Central memory CD4-positive, alpha-beta T cell (primary cell): Measurements from ENCODE around the gene SLC25A22.

Source experiments
- DNase-seq: peaks from one replicate; pipeline ENCODE4 v3.0.0; 2022

SLC25A22 gene

DNA sequence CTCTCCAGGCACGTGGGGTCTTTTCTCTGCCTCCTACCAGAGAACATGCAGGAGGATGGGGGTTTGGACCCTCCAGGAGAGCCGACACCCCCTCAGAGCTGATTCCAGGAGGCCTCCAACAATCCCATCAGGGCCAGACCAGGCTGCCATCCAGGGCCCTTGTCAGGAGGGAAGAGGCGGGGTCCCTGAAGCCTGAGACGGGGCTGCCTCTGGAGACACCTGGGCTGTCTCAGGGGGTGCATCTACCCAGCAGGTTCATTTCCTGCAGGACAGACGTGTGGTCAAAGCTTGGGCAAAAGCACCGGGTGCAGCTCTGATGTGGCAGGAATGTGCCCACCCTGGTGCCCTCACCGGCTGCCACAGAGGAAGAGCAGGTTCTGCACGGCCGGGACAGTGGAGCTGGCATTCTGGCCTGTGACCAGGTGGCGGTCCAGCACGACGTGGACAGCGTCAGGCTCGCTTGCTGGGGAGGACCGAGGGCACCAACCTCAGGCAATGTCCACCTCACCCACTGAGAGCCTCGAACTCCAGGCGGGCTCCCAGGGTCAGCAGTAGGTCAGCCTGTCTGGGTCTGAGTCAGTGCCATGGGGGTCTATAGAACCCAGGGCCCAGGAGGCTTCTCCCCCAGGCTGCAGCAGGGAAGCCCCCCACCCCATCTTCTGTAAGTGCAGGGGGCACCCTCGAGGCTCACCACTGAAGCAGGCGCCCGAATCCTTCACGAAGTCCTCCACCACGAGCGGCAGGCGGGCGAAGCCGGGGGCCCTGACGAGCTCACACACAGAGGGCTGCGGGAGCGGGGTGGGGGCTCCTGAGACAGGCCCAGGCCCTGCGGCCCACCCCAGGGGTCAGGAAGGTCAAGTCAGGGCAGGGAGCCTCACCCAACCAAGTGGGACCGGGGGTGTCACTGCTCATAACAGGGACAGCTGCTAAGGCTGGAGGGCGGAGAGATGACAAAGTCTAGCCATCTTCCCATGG, 27.2 kb downstream of the SLC25A22 start:
- no peak for DNase-seq

DNA sequence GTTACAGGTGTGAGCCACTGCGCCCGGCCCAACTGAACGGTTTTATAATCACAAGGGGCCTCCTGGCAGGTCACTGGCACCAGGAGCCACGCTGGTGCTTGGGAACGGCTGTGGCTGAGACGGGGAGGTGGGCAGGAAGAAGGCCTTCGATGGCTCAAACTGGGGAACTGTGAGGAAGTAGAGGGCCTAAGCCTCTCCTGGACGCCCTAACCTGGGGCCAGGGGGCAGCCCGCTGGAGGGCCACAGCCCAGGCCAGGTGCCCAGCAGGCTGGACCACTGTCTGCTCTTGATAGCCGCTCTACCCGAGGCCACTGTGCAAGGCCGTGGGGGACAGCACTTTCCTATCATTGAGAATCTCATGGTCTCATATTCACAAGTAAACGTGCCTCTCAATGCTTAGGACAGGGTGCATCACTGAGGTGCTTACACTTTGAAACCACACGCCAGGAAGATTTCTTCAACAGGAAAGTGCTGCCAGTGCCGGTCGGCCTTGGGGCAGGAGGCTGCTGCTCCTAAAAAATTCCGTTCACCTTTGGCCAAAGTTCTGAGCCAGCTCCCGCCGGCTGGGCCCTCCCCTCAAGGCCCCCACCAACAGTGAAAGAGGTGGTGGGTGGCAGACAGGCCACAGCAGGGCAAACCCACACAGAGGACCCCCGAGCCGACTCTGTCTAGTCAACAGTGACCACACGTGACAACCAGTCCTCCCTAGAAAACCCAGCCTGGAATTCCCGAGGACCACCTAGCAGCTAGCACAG, 28.0 kb downstream of the SLC25A22 start:
- no peak for DNase-seq

DNA sequence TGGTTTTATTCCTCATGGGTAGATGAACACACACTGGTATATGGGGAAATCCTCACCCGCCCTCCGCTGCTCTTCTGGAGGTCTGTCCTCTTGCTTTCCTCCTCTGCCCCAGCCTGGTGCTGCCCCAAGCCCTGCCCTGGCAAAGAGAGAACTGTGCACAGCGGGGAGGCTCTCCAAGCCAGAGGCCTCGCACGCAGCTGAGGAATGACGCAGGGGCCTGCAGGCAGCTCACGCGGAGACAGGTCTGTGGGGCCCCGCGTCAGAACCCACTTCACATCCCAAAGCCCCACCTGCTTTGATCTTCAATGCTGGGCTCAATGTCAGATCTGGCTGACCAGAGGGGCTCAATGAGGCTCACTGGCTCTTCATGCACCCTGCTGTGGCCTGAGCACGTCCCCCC, 30.8 kb downstream of the SLC25A22 start:
- no peak for DNase-seq

DNA sequence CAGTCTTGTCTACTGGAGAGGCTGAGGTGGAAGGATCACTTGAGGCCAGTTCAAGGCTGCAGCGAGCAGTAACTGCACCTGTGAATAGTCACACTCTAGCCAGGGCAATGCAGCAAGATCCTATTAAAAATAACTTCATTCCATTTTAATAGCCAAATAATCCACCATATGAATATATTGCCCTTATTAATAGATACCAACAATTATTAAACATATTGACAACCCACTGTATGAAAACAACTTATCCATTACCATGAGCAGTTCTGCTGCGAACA, 31.2 kb downstream of the SLC25A22 start:
- DNase-seq = no peak

DNA sequence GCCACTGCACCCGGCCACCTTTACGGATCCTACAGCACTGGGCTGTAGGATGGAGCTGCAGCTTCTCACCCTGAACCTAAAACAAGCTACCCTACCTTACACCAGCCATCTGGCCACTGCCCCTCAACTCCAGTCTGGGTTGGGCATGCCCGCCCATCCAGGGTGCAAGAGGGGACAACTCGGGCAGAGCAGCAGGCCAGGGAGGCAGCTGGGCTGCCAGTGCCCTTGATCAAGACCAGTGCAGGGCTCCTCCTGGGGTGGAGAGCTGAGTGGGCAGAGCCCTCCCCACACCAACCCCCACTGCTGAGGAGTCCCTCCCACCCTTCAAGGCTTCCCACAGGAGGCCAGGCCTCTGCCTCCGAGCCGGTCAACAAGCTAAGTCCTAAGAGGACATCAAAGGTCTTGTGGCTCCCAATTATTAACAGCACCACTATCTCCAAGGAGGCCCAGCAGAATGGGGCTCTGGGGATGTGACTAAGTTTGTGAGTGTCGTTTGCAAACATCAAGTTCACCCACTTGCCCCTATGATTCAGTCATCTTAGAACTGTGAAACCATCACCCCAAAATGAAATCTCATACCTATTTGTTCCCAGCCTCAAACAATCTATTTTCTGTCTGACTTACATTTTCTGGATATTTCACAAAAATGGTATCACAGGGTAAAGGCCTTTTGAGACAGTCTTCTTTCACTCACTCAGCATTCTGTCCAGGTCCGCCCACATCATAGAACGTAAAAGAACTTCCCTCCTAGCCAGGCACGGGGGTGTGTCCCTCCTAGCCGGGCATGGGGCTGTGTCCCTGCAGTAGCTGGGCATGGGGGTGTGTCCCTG, 31.8 kb downstream of the SLC25A22 start:
- no peak for DNase-seq

DNA sequence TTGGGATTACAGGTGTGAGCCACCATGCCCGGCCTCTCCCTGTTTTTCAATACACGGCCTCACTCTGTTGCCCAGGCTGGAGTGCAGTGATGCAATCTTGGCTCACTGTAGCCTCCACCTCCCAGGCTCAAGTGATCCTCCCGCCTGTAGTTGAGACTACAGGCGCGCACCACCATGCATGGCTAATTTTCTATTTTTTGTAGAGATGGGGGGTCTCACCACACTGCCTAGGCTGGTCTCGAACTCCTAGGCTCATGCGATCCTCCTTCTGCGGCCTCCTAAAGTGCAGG, 32.3 kb downstream of the SLC25A22 start:
- DNase-seq = no peak

DNA sequence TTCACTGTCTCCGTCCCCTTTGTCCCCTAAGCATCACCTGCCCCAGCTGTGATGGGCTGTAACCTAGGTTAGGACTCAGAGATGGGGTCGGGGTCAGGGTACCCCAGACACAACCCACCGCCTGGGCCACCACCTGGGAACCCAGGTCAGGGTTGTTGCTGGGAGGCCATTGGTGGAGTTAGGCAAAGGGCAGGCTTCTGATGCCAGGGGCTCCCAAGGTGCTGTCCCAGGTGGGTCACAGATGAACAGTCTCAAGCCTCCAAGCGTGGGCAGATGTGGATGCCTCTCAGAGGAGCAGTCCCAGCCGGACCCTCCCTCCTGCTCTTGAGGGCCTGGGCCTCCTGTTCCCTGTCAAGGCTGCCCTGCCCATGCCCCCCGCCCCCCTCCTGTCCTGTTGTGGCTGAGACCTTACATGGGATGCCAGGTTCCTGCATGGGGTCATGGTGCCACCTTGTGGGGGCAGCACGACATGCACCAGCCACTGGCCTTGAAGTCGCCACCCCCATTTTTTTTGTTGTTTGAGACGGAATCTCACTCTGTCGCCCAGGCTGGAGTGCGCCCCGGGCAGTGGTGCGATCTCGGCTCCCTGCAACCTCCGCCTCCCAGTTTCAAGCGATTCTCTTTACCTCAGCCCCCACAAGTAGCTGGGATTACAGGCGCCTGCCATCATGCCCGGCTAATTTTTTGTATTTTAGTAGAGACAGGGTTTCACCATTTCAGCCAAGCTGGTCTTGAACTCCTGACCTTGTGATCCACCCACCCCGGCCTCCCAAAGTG, 32.9 kb downstream of the SLC25A22 start:
- peak; percentile 55 for DNase-seq

DNA sequence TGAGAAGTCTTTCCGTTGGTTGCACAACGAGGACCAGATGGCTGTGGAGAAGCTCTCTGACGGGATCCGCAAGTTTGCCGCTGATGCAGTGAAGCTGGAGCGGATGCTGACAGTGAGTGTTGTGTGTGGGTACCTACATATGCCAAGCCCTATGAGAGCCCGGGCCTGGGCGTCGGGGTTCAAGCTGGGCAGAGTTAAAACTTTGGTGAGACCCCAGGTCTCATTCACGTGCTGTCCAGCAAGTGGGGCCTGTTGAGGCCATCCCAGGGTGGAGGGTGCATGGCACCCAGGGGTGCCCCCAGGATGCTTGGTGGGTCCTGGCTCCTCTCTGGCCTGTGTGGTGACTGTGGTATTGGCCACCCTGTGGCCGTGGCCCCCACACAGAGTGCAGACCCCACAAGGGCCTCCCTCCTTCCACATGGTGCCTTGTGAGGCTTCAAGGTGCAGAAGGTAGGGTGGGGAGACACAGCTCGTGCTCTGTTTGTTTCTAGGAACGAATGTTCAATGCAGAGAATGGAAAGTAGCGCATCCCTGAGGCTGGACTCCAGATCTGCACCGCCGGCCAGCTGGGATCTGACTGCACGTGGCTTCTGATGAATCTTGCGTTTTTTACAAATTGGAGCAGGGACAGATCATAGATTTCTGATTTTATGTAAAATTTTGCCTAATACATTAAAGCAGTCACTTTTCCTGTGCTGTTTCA, 33.6 kb downstream of the SLC25A22 start:
- no peak for DNase-seq

DNA sequence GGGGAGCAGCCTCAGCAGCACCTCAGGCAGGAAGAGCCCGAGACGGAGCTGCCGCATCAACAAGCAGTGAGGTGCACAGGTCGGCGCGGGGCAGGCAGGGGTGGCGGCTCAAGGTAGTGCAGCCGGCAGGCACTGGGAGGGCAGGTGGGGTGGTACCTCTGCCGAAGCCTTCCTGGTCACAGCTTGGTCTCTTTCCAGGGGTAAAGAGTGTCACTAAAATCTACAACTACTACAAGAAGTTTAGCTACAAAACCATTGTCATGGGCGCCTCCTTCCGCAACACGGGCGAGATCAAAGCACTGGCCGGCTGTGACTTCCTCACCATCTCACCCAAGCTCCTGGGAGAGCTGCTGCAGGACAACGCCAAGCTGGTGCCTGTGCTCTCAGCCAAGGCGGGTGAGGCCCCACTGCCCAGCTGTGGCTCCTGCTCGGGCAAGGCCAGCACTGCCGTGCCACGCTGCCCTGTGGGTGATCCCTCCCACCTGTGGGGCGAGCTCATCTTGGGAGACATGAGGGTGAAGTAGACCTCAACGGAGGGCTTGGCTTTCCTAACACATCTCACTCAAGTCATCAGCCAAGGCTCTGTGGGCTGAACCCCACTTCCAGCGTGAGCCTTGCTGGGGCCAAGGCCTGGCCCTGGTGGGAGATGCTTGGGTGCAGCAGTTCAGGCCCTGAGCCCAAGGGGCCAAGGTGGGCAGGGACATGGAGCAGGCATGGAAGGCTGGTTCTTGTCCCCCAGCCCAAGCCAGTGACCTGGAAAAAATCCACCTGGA, 34.3 kb downstream of the SLC25A22 start:
- DNase-seq = no peak

DNA sequence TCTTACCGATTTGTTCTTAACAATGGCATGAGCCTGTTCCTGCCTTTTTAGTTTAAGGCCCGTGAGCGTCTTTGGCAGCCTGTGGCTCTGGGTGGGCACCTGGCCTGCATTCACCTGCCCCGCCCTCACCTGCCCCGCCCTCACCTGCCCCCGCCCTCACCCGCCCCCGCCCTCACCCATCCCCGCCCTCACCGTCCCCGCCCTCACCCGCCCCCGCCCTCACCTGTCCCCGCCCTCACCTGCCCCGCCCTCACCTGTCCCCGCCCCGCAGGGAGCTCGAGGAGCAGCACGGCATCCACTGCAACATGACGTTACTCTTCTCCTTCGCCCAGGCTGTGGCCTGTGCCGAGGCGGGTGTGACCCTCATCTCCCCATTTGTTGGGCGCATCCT, 35.0 kb downstream of the SLC25A22 start:
- no peak for DNase-seq

DNA sequence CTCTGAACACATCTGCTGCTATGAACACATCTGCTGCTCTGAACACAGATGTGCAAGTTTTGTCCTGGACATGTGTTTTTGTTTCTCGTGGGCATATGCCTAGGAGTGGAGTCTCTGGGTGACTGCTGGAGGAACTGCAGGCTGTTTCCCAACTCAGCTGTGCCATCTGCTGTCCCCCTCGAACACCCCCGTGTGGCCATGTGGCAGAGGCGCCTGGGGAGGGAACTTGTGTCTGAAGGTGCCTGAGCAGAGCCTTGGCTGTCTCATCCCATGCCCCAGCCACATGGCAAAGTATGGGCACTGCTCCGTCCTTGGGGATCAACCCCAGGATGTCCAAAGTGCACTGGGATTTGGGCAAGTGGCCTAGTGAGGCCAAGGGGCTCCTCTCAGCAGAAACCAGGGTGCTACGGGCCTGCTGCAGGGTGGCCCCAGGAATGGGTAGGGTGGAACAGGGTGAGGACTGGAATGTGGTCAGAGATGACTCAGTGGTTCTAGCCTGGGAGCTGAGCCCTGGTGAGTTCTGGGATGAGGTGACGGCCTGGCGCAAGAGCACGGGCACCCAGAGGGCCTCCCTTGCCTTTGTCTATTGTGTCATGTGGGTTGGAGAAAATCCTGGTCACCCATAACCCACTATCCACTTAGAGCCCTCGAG, 35.5 kb downstream of the SLC25A22 start:
- DNase-seq = no peak

DNA sequence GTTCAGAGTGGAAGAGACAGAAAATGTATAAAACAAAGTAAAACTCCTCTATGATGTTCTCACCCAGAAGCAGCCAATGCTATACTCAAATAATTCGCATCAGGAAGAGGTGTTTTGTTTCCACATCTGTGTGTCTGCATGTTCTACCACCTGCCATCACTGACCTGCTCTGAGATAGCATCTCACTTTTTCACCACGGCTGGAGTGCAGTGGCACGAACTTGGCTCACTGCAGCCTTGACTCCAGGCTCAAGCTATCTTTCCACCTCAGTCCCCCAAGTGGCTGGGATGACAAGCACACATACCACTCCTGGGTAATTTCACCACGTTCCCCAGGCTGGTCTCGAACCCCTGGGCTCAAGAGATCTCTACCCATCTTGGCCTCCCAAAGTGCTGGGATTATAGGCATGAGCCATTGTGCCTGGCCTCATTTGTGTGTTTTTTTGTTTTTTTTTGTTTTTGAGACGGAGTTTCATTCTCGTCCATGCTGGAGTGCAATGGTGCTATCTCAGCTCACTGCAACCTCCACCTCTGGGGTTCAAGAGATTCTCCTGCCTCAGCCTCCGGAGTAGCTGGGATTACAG, 36.5 kb downstream of the SLC25A22 start:
- DNase-seq = no peak

DNA sequence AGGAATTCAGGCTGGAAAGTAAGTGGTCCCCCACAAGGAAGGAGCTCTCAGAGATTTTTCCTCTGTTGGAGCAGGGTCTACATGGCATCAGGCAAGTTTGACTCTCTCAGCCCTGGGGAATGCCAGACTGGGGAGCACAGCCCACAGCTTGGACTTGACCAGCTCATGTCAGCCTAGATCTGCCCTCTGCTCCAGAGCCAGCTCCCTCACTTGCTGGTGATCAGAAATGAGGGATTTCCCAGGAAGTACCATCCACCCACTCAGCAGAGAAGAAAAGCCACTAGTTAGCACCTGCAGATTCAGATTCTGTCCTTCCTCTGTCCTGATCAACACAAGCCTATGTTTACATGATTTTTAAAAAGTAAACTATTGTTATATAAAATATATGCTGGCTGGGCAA, 37.8 kb downstream of the SLC25A22 start:
- no peak for DNase-seq

DNA sequence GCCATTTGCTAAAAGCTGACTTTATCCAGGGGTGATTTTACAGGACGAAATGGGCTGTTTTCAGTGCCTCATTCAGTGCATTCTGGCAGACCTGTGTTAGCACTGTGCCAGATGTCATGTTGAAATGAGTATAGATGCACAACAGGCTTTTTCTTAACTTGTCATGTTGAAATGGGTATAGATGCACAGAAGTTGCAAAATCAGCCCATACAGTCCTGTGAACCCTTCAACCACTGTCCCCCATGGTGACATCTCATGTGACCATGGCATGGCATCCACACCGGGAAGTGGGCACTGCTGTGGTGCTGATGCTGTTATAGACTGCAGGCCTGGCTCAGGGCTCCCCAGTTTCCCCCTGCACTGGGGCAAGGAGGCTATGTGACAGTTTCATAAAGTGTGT, 48.4 kb downstream of the SLC25A22 start:
- no peak for DNase-seq

DNA sequence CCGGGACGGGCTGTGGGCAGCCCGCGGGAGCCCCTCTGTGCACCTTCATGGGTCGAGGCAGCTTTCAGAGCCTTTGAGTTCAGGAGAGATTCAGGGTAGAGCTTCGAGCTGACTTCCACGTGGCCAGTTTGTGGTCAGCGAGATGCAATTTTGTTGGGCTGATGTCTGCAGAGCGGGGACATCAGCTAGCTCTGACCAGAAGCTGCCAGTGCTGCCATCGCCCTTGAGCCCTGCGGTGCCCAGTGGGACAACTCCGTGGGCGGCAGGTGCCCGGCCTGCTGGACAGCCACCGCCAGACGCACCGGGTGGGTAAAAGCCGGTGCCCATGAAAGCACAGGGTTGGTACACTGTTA, 50.1 kb downstream of the SLC25A22 start:
- no peak for DNase-seq

DNA sequence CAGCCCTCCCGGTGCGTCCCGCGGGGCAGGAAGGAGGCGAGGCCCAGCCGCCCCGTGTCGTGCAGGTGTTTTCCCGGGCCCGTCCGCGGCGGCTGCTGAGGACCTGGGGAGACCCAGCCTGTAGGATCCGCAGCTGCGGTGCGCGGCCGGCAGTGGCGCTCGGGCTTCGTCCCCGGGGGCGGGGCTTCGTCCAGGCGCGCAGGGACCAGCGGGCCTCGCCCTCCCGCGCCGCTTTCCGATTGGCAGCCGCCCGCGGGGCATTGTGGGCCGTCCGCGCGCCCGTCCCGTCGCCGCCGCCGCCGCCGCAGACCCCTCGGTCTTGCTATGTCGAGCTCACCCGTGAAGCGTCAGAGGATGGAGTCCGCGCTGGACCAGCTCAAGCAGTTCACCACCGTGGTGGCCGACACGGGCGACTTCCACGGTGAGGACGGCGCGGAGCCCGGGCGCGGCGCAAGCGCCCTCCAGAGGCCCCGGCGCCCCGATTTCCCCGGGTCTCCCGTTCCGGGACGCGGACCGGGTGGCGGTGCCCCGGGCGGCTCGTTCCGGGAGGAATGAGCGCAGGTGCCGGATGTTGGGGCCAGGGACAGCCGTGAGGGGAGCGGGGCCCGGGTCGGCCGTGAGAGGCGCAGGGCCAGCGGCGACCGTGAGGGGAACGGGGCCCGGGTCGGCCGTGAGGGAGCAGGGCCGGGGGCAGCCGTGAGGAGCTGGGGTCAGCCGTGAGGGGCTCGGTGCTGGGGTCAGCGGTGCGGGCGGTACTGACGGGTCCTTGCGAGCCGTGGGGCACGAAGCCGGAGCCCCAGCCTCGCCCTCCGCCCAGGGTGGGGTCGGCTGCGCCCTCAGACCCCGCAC, 50.7 kb downstream of the SLC25A22 start, which contains the start of gene TALDO1:
TALDO1 (plus strand) TSS at position 307 of the 849 bp plus-strand sequence; CDS start at position 325, 18 bp downstream.
- DNase-seq = peak; percentile 68

DNA sequence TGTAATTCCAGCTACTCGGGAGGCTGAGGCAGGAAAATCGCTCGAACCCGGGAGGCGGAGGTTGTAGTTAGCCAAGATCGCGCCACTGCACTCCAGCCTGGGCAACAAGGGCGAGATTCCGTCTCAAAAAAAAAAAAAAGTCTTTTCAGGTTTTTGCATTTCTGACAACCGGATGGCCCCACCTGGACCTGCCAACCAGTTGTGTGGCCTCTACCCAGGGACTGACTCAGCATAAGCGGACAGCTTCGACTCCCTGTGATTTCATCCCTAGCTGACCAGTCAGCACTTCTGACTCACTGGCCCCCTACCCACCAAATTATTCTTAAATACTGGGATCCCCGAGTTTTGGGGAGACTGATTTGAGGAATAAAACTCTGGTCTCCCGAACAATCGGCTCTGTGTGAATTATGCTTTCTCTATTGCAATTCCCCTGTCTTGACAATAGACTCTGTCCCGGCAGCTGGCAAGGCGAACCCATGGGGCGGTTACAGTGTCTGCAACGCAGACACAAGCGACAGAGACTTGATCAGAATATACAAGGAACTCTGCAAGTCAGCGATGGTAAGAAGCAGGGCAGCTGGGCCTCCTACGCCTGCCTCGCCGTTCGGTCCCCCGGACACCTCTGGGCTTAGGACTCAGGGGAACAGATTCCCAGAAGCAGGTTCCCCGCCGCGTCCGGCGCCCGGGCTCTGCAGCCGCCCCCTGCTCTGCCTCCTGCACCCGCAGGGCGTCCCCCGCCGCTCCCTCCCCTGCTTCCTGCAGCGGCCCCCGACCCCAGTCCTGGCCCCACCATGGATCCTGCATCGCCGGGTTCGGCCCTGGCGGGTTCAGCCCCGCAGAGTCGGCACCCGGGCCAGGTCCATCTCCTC, 51.6 kb downstream of the SLC25A22 start:
- DNase-seq = peak; percentile 38

DNA sequence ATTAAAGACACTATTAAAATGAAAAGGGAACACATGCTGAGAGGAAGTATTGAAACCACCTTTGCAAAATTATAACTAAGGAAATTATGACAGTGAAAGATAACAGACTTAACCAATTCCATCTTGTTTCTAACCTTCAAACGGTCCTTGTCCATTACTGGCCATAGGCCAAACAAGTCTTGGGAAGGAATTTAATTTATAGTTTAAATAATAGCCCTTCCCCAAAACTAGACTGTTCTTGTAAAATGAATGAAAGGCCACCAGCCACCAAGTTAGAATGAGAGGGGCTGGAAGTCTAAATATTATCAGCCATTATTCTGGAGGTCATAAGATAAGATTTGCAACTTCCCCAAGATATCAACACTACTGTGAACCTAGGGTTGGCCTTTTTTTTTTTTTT, 52.7 kb downstream of the SLC25A22 start:
- no peak for DNase-seq
